Activated CD4-positive, alpha-beta T cell treated with anti-CD3 and anti-CD28 coated beads, Interleukin-2, amount 50 U/mL, for 4 hours (primary cell): ENCODE measurements around the gene ANAPC5.
"Not testable (repeated sequence)": the region's sequence is repeated elsewhere in the genome, so short reads cannot be mapped to it uniquely, and the experiment has no call there.

ENCODE experiments used
- DNase-seq, 2 experiments: peaks; one replicate each; pipeline ENCODE4 v3.0.0-alpha.2; 2020

ANAPC5 gene

GRCh38 chr12:121283841-121284240, 68.4 kb downstream of the ANAPC5 start:
- no peak for DNase-seq

- DNase-seq, result no peak
These were observed 68.8 kb downstream of the ANAPC5 start for GRCh38 chr12:121283388-121283787.

DNA sequence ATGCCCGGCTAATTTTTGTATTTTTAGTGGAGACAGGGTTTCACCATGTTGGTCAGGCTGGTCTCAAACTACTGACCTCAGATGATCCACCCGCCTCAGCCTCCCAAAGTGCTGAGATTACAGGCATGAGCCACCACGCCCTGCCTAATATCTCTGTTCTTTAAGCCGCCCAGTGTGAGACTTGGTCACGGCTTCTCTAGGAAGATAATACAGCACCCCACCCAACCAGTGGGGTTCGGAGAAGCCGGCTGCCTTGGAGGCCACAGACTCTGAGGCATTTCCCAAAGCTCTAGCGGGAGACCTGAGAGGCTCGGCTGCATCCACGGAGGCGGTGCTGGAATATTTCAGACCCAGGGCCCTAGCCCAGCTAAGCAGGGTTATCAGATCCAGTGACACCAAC, 69.3 kb downstream of the ANAPC5 start:
- DNase-seq, result not testable (repeated sequence)

GRCh38 chr12:121282072-121282742, 70.0 kb downstream of the ANAPC5 start:
- no peak for DNase-seq

- not testable (repeated sequence) for DNase-seq
These were observed 71.1 kb downstream of the ANAPC5 start for GRCh38 chr12:121281116-121281515.

DNA sequence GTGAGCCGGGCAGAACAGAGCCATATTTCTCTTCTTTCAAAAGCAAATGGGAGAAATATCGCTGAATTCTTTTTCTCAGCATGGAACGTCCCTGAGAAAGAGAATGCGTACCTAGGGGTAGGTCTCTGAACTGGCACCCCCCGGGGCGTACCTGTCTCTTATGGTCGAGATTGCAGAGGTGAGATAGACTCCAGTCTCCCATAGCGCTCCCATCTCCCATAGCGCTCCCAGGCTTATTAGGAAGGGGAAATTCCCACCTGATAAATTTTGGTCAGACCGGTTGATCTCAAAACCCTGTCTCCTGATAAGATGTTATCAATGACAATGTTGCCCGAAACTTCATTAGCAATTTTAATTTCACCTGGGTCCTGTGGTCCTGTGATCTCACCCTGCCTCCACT, 71.7 kb downstream of the ANAPC5 start:
- DNase-seq, result not testable (repeated sequence)

GRCh38 chr12:121279507-121279915, 72.7 kb downstream of the ANAPC5 start:
- no peak for DNase-seq

DNA sequence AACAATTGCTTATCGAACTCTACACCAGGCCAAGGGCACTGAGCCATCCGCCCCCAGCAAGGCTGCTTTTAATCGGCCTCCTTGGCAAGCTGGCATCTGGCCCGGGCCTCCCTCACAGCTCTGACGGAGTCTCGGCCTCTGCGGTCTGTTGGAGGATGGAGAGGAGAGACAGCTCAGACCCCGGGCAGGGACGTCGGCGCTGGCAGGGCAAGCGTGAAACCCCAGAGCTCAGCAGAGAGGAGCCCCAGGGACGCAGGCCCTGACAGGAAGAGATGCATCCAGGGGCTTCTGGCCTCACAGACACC, 73.2 kb downstream of the ANAPC5 start:
- DNase-seq, result no peak

- DNase-seq, result no peak
These were observed 73.8 kb downstream of the ANAPC5 start for GRCh38 chr12:121278169-121279070.

GRCh38 chr12:121277374-121277759, 74.8 kb downstream of the ANAPC5 start:
- DNase-seq, result no peak

GRCh38 chr12:121274036-121274763, 78.0 kb downstream of the ANAPC5 start:
- no peak for DNase-seq

DNA sequence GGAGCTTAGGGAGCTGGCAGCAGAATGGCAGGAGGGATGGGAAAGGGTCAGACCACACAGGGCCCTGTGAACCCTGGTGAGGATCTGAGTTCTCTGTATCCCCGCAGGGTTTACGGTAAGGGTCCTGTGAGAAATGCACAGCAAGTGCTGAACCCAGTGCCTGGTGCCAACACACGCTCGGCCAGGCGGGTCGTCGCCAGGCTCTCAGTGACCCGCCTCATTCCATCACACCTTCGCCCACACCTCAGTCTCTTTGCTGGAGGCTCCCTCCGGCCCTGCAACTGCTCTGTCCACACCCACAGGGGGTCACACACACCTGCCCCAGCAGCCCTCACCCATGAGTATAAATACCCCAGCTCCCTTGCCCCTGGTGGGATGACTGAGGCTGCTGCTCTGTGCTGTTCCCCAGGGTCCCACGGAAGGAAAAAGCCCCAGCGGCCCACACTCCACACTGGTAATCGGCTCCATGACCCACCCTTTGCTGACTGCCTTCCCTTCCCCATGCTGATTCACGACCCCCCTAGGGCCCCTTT, 78.8 kb downstream of the ANAPC5 start:
- no peak for DNase-seq

GRCh38 chr12:121267822-121268221, 84.4 kb downstream of the ANAPC5 start:
- DNase-seq, result no peak

DNA sequence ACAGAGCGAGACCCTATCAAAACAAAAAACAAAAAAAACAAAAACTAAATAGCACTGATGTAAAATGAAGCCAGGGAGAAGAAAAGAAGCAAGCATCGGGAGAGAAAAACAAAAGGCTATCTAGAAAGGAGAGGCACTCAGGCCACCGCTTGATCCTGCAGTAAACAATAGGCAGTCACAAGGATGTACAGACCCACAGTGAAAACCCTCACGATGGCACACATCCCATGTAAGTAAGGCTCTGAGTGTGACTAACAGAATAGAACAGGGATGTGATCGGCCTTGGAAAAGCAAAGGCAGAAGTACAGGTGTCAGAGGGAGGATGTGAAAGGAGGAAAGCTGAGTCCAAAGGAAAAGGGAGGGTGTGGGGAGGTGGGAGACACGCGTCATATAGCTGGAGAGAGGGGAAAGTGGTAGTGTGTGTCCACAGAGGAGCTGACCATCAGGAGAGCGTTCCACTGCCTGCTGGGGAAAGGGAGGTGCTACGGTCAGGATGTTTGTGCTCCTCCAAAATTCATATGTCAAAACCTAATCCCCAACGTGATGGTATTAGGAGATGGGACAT, 87.2 kb downstream of the ANAPC5 start:
- no peak for DNase-seq

- DNase-seq, result no peak
These were observed 88.1 kb downstream of the ANAPC5 start for GRCh38 chr12:121264135-121264534.

DNA sequence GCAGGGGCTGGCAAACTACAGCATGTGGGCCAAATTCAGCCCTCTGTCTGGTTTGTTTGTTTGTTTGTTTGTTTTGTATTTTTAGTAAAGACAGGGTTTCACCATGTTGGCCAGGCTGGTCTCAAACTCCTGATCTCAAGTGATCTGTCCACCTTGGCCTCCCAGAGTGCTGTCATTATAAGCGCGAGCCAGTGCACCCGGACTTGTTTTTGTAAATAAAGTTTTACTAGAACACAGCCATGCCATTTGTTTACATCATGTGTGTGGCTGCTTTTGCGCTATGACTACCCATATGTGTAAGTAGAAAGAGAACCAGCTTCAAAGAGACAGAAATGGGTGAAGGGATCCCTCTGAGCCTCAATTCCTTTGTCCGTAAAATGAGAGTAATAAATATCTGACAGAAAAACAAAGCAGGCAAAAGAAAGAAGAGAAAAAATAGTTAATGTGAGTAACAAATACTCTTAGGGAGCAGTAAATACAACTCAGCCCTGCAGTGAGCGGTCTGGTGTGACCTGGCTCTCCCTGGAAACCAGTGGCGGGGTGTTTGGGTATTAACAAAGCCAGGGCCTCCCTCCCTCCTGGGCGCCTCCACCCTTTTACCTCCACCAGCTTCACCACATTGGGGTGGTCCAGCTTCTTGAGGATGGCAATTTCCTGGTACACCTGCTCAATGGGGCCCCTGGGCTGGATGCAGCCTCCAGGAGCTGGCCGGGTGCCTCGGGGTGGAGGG, 88.8 kb downstream of the ANAPC5 start:
- DNase-seq, result no peak

- no peak for DNase-seq
These were observed 90.8 kb downstream of the ANAPC5 start for GRCh38 chr12:121261398-121261797.

- DNase-seq, result no peak
These were observed 92.1 kb downstream of the ANAPC5 start for GRCh38 chr12:121260091-121260490.

DNA sequence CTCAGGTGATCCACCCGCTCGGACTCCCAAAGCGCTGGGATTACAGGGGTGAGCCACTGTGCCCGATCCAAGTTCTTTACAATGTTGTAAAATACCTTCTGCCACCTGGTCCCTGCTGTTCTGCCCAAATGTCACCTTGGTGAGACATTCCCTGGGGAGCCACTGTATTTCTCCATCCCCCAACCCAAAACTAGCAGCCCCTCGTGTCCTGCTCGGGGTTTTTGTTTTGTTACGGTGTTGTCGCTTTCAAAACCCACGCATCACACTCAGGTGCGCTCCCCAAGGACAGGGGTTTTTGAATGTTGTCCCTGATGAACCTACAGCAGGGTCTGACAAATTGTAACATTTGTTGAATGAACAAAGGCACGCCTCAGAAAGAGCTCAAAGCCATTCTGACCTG, 93.1 kb downstream of the ANAPC5 start:
- no peak for DNase-seq
